ENCODE measurements around the gene KCNJ16.

DNA sequence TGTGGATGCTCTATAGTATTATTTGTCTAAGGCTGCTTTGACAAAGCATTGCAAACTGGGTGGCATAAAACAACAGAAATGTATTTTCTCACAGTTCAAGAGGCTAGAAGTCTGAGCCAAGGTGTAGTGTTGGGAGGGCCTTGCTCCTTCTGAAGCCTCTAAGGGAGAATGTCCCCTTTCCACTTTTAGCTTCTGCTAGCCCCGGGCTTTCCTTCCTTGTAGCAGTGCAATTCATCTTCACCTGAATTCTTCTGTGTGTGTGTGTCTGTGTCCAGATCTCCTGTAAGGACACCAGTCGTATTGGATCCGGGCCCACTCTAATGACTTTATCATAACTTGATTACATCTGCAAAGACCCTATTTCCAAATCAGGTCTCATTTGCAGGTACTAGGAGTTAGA lies 18.1 kb downstream of the KCNJ16 start:
- TF ChIP-seq, protein P1, sequence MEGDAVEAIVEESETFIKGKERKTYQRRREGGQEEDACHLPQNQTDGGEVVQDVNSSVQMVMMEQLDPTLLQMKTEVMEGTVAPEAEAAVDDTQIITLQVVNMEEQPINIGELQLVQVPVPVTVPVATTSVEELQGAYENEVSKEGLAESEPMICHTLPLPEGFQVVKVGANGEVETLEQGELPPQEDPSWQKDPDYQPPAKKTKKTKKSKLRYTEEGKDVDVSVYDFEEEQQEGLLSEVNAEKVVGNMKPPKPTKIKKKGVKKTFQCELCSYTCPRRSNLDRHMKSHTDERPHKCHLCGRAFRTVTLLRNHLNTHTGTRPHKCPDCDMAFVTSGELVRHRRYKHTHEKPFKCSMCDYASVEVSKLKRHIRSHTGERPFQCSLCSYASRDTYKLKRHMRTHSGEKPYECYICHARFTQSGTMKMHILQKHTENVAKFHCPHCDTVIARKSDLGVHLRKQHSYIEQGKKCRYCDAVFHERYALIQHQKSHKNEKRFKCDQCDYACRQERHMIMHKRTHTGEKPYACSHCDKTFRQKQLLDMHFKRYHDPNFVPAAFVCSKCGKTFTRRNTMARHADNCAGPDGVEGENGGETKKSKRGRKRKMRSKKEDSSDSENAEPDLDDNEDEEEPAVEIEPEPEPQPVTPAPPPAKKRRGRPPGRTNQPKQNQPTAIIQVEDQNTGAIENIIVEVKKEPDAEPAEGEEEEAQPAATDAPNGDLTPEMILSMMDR (IDR thresholded peaks at IDR 0.05), result no peak
- TF ChIP-seq POLR2AphosphoS5 (IDR thresholded peaks at IDR 0.05; ENCODE audit: insufficient read depth in 1 of 2, low read depth in 1 of 2), result no peak

All from vagina (tissue), 2 donors.